ENCODE results near the gene LRBA.
A peak's percentile ranks its signal among the peaks of the same experiment; 100 is the strongest.

Gene LRBA

GRCh38 chr4:150251752-150252190 is 763.3 kb downstream of the LRBA start:
- TF ChIP-seq CTCF (conservative IDR thresholded peaks at IDR 0.05), result no peak
- H3K27ac ChIP-seq, result no peak overlapping the region

- TF ChIP-seq CTCF (conservative IDR thresholded peaks at IDR 0.05), result no peak
- no peak overlapping the region for H3K27ac ChIP-seq
These were observed 764.0 kb downstream of the LRBA start for GRCh38 chr4:150250998-150251651.

- no peak overlapping the region for H3K27ac ChIP-seq
These were observed 764.6 kb downstream of the LRBA start for GRCh38 chr4:150250293-150250997.

GRCh38 chr4:150248181-150248580 is 766.9 kb downstream of the LRBA start:
- no peak overlapping the region for H3K27ac ChIP-seq
- no peak for TF ChIP-seq CTCF (conservative IDR thresholded peaks at IDR 0.05)

More at GRCh38 chr4:150250293-150250997, 764.6 kb downstream of the LRBA start:
- no peak for TF ChIP-seq CTCF (conservative IDR thresholded peaks at IDR 0.05)

- TF ChIP-seq CTCF (conservative IDR thresholded peaks at IDR 0.05), result no peak
These were observed 767.9 kb downstream of the LRBA start for GRCh38 chr4:150247184-150247583.

GRCh38 chr4:150244600-150244999 is 770.5 kb downstream of the LRBA start:
- peak overlapping the region; percentile 65 for H3K27ac ChIP-seq
- no peak for TF ChIP-seq CTCF (conservative IDR thresholded peaks at IDR 0.05)

More at GRCh38 chr4:150247184-150247583, 767.9 kb downstream of the LRBA start:
- no peak overlapping the region for H3K27ac ChIP-seq

- H3K27ac ChIP-seq, result peak overlapping the region; percentile 65
- TF ChIP-seq CTCF (conservative IDR thresholded peaks at IDR 0.05), result no peak
These were observed 771.2 kb downstream of the LRBA start for GRCh38 chr4:150243932-150244331.
